NCI-H1048 (cell line): ENCODE results near the gene SERPINE1.
A peak's percentile ranks its signal among the peaks of the same experiment; 100 is the strongest.

Experiments
- DNase-seq: peaks from one replicate; lab custom pipeline; 2025; lab: John Stamatoyannopoulos, UW

Gene SERPINE1

GRCh38 chr7:101156866-101157589 lies 30.1 kb downstream of the SERPINE1 start:
- DNase-seq: no peak

- no peak for DNase-seq
Measured at GRCh38 chr7:101159696-101160674, 33.1 kb downstream of the SERPINE1 start.

GRCh38 chr7:101160910-101161309 lies 34.0 kb downstream of the SERPINE1 start:
- DNase-seq: no peak

- DNase-seq: no peak
Measured at GRCh38 chr7:101161692-101162471, 35.0 kb downstream of the SERPINE1 start.

- DNase-seq: no peak
Measured at GRCh38 chr7:101162551-101163278, 35.8 kb downstream of the SERPINE1 start.

GRCh38 chr7:101163279-101164070 lies 36.6 kb downstream of the SERPINE1 start:
- no peak for DNase-seq

GRCh38 chr7:101164071-101164840 lies 37.4 kb downstream of the SERPINE1 start:
- DNase-seq: no peak

- peak; percentile 89 for DNase-seq
Measured at GRCh38 chr7:101165075-101165957, 38.4 kb downstream of the SERPINE1 start, which contains the start of gene VGF. Gene VGF, minus strand, starts transcription at chr7:101165569. Its CDS starts 726 bp downstream, at chr7:101164843.

GRCh38 chr7:101165958-101166647 lies 39.2 kb downstream of the SERPINE1 start:
- no peak for DNase-seq

- DNase-seq: no peak
Measured at GRCh38 chr7:101166648-101166908, 39.7 kb downstream of the SERPINE1 start.

- DNase-seq: no peak
Measured at GRCh38 chr7:101166909-101167644, 40.2 kb downstream of the SERPINE1 start.

GRCh38 chr7:101167645-101168411 lies 40.9 kb downstream of the SERPINE1 start:
- DNase-seq: no peak

- no peak for DNase-seq
Measured at GRCh38 chr7:101168412-101169049, 41.6 kb downstream of the SERPINE1 start.

GRCh38 chr7:101169110-101169837 lies 42.4 kb downstream of the SERPINE1 start:
- no peak for DNase-seq

- no peak for DNase-seq
Measured at GRCh38 chr7:101169838-101170551, 43.1 kb downstream of the SERPINE1 start.
